Parathyroid adenoma (tissue), 2 donors: ENCODE measurements around the gene TMED1.
A peak's percentile ranks its signal among the peaks of the same experiment; 100 is the strongest.
"Not testable (repeated sequence)": the region's sequence is repeated elsewhere in the genome, so short reads cannot be mapped to it uniquely, and the experiment has no call there.

Experiments
- H2AFZ ChIP-seq: fragments of 300-600 bp; sonication (generic); one replicate; pipeline ENCODE4 v1.7.0; 2017; ENCODE audit warnings: antibody characterized with exemption, mild to moderate bottlenecking
- H3K27ac ChIP-seq: fragments of 300-600 bp; sonication (generic); one replicate; pipeline ENCODE4 v1.7.0; 2017
- H3K27me3 ChIP-seq: fragments of 300-600 bp; sonication (generic); one replicate; pipeline ENCODE4 v1.7.0; 2017; ENCODE audit warnings: low read length; ENCODE audit not compliant: control insufficient read depth, insufficient read depth
- H3K36me3 ChIP-seq: fragments of 300-600 bp; sonication (generic); one replicate; pipeline ENCODE4 v1.7.0; 2017; ENCODE audit warnings: low read length; ENCODE audit not compliant: control insufficient read depth, insufficient read depth
- H3K4me1 ChIP-seq: fragments of 300-600 bp; sonication (generic); one replicate; pipeline ENCODE4 v1.7.0; 2017; ENCODE audit warnings: control low read depth
- H3K4me2 ChIP-seq: fragments of 300-600 bp; sonication (generic); one replicate; pipeline ENCODE4 v1.7.0; 2017; ENCODE audit warnings: low read length
- H3K4me3 ChIP-seq: fragments of 300-600 bp; sonication (generic); one replicate; pipeline ENCODE4 v1.7.0; 2017; ENCODE audit warnings: low read depth, low read length
- H3K79me2 ChIP-seq: fragments of 300-600 bp; sonication (generic); one replicate; pipeline ENCODE4 v1.7.0; 2017; ENCODE audit warnings: control low read depth
- H3K9ac ChIP-seq: fragments of 300-600 bp; sonication (generic); one replicate; pipeline ENCODE4 v1.7.0; 2017; ENCODE audit warnings: mild to moderate bottlenecking
- H3K9me3 ChIP-seq: fragments of 300-600 bp; sonication (generic); one replicate; pipeline ENCODE4 v1.7.0; 2017; ENCODE audit warnings: low read length; ENCODE audit not compliant: control insufficient read depth
- CTCF ChIP-seq: fragments of 300-600 bp; sonication (generic); IDR thresholded peaks from one replicate; pipeline ENCODE4 v1.7.0; 2017; ENCODE audit warnings: antibody characterized with exemption, mild to moderate bottlenecking
- donor health status: primary hyperparathyroidism.

Gene TMED1

GRCh38 chr19:10872546-10873107 lies 36.6 kb upstream of the TMED1 start:
- Histone ChIP-seq H3K4me1 (no peaks in the 10 kb centered on the region), H3K79me2 (peaks cover 25% of the 10 kb centered on the region), H2AFZ (peak overlapping the region; percentile 63), H3K9me3 (no peaks in the 10 kb centered on the region), H3K9ac (no peak overlapping the region), H3K27ac (no peak overlapping the region), H3K4me2 (peak overlapping the region; percentile 77), H3K36me3 (no peaks in the 10 kb centered on the region), H3K4me3 (peak overlapping the region; percentile 65), H3K27me3 (no peaks in the 10 kb centered on the region)
- TF ChIP-seq CTCF, result no peak

GRCh38 chr19:10871711-10872545 lies 35.9 kb upstream of the TMED1 start:
- TF ChIP-seq CTCF, result no peak
- H3K27me3 ChIP-seq, result no peaks in the 10 kb centered on the region
- peak overlapping the region; percentile 65 for H3K4me3 ChIP-seq
- H3K79me2 ChIP-seq, result peaks cover 21% of the 10 kb centered on the region
- no peaks in the 10 kb centered on the region for H3K4me1 ChIP-seq
- peak overlapping the region; percentile 77 for H3K4me2 ChIP-seq
- H3K9me3 ChIP-seq, result no peaks in the 10 kb centered on the region
- no peaks in the 10 kb centered on the region for H3K36me3 ChIP-seq
- H3K9ac ChIP-seq, result no peak overlapping the region
- H3K27ac ChIP-seq, result no peak overlapping the region
- peak overlapping the region; percentile 63 for H2AFZ ChIP-seq

GRCh38 chr19:10870955-10871603 lies 35.1 kb upstream of the TMED1 start, which contains the start of gene CARM1:
Gene CARM1 (plus strand): TSS chr19:10871553. CDS start chr19:10871703, 150 bp downstream.
- peak within 1 kb of the TSS; percentile 85 for H2AFZ ChIP-seq
- H3K4me3 ChIP-seq, result peak within 1 kb of the TSS; percentile 65
- no peak within 1 kb of the TSS for H3K9ac ChIP-seq
- peak within 1 kb of the TSS; percentile 60 for H3K27ac ChIP-seq
- TF ChIP-seq CTCF, result peak; percentile 53
- H3K27me3 ChIP-seq, result no peaks in the 10 kb centered on the region
- H3K9me3 ChIP-seq, result no peaks in the 10 kb centered on the region
- no peaks in the 10 kb centered on the region for H3K36me3 ChIP-seq
- peak within 1 kb of the TSS; percentile 77 for H3K4me2 ChIP-seq
- peaks cover 12% of the 10 kb centered on the region for H3K79me2 ChIP-seq
- H3K4me1 ChIP-seq, result no peaks in the 10 kb centered on the region

- no peak for TF ChIP-seq CTCF
- Histone ChIP-seq H3K79me2 (peaks cover 7% of the 10 kb centered on the region), H3K27ac (peak overlapping the region; percentile 60), H3K4me3 (peak overlapping the region; percentile 38), H3K9ac (no peak overlapping the region), H3K27me3 (no peaks in the 10 kb centered on the region), H3K36me3 (no peaks in the 10 kb centered on the region), H3K4me2 (peak overlapping the region; percentile 62), H3K4me1 (no peaks in the 10 kb centered on the region), H2AFZ (peak overlapping the region; percentile 85), H3K9me3 (no peaks in the 10 kb centered on the region)
Observed at GRCh38 chr19:10870501-10870954, 34.5 kb upstream of the TMED1 start.

DNA sequence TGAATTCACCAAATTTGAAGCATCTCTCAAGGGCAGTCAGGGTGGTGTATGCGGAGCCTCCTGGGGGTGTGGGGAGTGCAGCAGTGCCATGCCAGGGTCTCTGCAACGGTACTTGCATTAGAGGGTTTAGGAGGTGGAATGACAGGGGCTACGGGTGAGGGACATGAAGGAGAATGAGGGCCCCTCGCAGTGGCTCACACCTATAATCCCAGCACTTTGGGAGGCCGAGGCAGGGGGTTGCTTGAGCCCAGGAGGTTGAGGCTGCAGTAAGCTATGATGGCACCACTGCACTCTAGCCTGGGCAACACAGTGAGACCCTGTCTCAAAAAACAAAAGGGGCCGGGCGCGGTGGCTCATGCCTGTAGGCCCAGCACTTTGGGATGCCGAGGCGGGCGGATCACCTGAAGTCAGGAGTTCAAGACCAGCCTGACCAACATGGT lies 33.9 kb upstream of the TMED1 start:
- H3K9ac ChIP-seq, H3K79me2 ChIP-seq, H3K9me3 ChIP-seq, H3K4me2 ChIP-seq, H3K27me3 ChIP-seq, H2AFZ ChIP-seq, H3K4me3 ChIP-seq, H3K36me3 ChIP-seq, H3K4me1 ChIP-seq: not testable (repeated sequence)
- H3K27ac ChIP-seq, result peak overlapping the region; percentile 60
